HG03457 (cell line): ENCODE measurements around the gene CFAP161.
"Not testable (repeated sequence)": the region's sequence is repeated elsewhere in the genome, so short reads cannot be mapped to it uniquely, and the experiment has no call there.

ENCODE experiments used
- ATAC-seq: cut with Tn5 transposase; IDR thresholded peaks from one replicate; pipeline ENCODE4 v1.9.1; 2021; ENCODE audit warnings: moderate number of reproducible peaks; ENCODE audit not compliant: unreplicated experiment

CFAP161 gene

GRCh38 chr15:81157195-81157938 is 23.3 kb downstream of the CFAP161 start:
- ATAC-seq = no peak

- no peak for ATAC-seq
Measured at GRCh38 chr15:81157939-81158223, 23.8 kb downstream of the CFAP161 start.

- not testable (repeated sequence) for ATAC-seq
Measured at GRCh38 chr15:81158561-81158960, 24.5 kb downstream of the CFAP161 start.

GRCh38 chr15:81160312-81161159 is 26.5 kb downstream of the CFAP161 start:
- no peak for ATAC-seq

- ATAC-seq = no peak
Measured at GRCh38 chr15:81161160-81161673, 27.1 kb downstream of the CFAP161 start.

- no peak for ATAC-seq
Measured at GRCh38 chr15:81161851-81162250, 27.8 kb downstream of the CFAP161 start.

- no peak for ATAC-seq
Measured at GRCh38 chr15:81163961-81164800, 30.1 kb downstream of the CFAP161 start.

- ATAC-seq = no peak
Measured at GRCh38 chr15:81165535-81165934, 31.5 kb downstream of the CFAP161 start.

- ATAC-seq = no peak
Measured at GRCh38 chr15:81166636-81167305, 32.7 kb downstream of the CFAP161 start.

- ATAC-seq = no peak
Measured at GRCh38 chr15:81168131-81168526, 34.1 kb downstream of the CFAP161 start.

GRCh38 chr15:81168644-81169043 is 34.6 kb downstream of the CFAP161 start:
- no peak for ATAC-seq

GRCh38 chr15:81170511-81170910 is 36.4 kb downstream of the CFAP161 start:
- no peak for ATAC-seq

- no peak for ATAC-seq
Measured at GRCh38 chr15:81171286-81171685, 37.2 kb downstream of the CFAP161 start.

- ATAC-seq = no peak
Measured at GRCh38 chr15:81174125-81174791, 40.2 kb downstream of the CFAP161 start.

GRCh38 chr15:81174792-81175327 is 40.8 kb downstream of the CFAP161 start:
- no peak for ATAC-seq

- no peak for ATAC-seq
Measured at GRCh38 chr15:81175496-81175895, 41.4 kb downstream of the CFAP161 start.

GRCh38 chr15:81176291-81176893 is 42.3 kb downstream of the CFAP161 start:
- ATAC-seq = no peak

GRCh38 chr15:81178365-81178764 is 44.3 kb downstream of the CFAP161 start:
- no peak for ATAC-seq

GRCh38 chr15:81181220-81181619 is 47.1 kb downstream of the CFAP161 start:
- ATAC-seq = no peak
